ENCODE results near the gene RRM2. TPM values are rescaled to one million over a fixed set of nuclear protein-coding genes. Genes with fewer than 3 reads are reported as not detected.

RRM2 gene
- polyA plus RNA-seq, 2 of the 4 experiments (the other 2 are of a cell fraction): 84.4 to 111 TPM

DNA sequence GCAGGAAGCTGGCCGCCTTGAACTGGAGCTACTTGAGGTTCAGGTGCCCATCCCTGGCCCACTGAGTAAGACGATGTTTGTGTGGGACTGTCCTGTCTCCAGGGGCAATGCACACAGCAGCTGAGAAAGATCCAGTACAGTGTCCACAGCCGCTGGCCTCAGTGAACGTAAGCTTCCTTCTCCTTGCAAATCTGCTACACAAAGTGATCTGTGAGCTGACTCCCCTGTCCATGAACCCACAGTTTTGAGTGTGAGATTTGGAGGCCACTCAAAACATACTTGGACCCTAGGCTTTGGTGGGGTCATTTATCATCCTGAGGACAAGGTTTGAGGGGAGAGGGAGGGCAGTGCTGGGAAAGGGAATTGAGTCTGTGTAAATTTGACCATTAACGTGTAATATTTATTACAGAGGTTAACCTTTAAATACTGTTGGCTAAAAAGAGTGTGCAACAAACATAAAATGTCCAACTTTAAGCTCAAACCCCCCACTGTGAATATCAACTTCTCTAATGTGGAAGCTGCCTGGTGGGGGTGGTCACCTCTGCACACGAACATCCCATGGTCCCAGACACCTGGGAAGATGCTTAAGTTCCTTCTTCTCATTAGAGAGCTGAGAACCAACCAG is 37.4 kb upstream of the RRM2 start:
- no peak for DNase-seq (ENCODE audit: low read depth in 1 of 2, low spot score in 1 of 2)
- no peak for FAIRE-seq
- ATAC-seq: no peak
- Histone ChIP-seq H3K4me2 (no peak overlapping the region), H3K4me1 (peaks cover 12% of the 10 kb centered on the region; the same call in 1 of the 3 replicates), H3K4me3 (no peak overlapping the region), H3K27ac (no peak overlapping the region), H3K9me3 (no peaks in the 10 kb centered on the region)
- TF ChIP-seq SMC3 (IDR thresholded peaks at IDR 0.05) (no peak), NPAS2 (CRISPR knock-in tag; IDR thresholded peaks at IDR 0.05; ENCODE audit: borderline replicate concordance) (no peak), HEYL (CRISPR knock-in tag; IDR thresholded peaks at IDR 0.05) (no peak), MYC (IDR thresholded peaks at IDR 0.05; ENCODE audit: borderline replicate concordance, low read length) (no peak), NFE2L2 (conservative IDR thresholded peaks at IDR 0.05; ENCODE audit: low read length) (no peak), TP53 (CRISPR knock-in tag; IDR thresholded peaks at IDR 0.05) (no peak), ATOH8 (CRISPR knock-in tag; IDR thresholded peaks at IDR 0.05; ENCODE audit: low read depth) (no peak), BHLHE40 (IDR thresholded peaks at IDR 0.05; ENCODE audit: low read depth, low read length) (no peak), FOXS1 (CRISPR knock-in tag; IDR thresholded peaks at IDR 0.05) (no peak), NR3C1 (IDR thresholded peaks at IDR 0.05) (no peak), SREBF2 (IDR thresholded peaks at IDR 0.05) (no peak), CHD4 (IDR thresholded peaks at IDR 0.05; ENCODE audit: borderline replicate concordance) (no peak), HMGXB4 (CRISPR knock-in tag; IDR thresholded peaks at IDR 0.05; ENCODE audit: borderline replicate concordance) (no peak), RCOR1 (IDR thresholded peaks at IDR 0.05; ENCODE audit: low read depth, low read length) (no peak)
- TF ChIP-seq, protein P1, sequence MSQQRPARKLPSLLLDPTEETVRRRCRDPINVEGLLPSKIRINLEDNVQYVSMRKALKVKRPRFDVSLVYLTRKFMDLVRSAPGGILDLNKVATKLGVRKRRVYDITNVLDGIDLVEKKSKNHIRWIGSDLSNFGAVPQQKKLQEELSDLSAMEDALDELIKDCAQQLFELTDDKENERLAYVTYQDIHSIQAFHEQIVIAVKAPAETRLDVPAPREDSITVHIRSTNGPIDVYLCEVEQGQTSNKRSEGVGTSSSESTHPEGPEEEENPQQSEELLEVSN (IDR thresholded peaks at IDR 0.05; ENCODE audit: borderline replicate concordance, low read depth): no peak
- 40% methylated on average over 6 of the region's 6 CpGs for WGBS (ENCODE audit: missing lambda C conversion rate)
- CTCF ChIA-PET: interaction anchor here (0.7 to 27.5 kb wide), 8 partner anchors 6 to 552 kb away, joined by 3 to 612 read pairs (median 4); partner anchors contain the start of gene CYS1
- POLR2A ChIA-PET: no interaction called here

GRCh38 chr2:10085668-10086059 is 36.9 kb upstream of the RRM2 start:
- no peak overlapping the region for H3K4me3 ChIP-seq
- 76% methylated on average over 11 of the region's 11 CpGs for WGBS (ENCODE audit: missing lambda C conversion rate)

DNA sequence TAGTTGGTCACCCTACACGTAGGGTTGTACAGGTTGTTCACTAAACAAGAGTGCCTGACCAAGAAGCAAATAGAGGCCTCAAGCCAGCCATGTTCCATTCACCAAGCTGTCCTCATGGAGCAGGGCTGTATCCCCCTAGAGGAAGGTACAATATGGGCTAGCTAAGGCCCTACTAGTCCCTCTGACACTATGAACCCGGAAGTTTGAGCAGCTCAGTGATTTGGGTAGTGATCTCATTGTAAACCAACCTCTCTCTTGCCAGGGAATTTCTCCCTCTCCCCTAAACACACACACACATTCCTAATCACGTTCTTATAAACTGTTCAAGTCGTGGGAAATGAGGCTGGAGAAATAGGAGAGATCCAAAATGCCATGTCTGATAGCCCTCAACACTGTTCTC is 35.6 kb upstream of the RRM2 start:
- H3K4me3 ChIP-seq: no peak overlapping the region
- H3K9me3 ChIP-seq: no peaks in the 10 kb centered on the region
- FAIRE-seq (no peak), ATAC-seq (peak; percentile 36 to 64; a peak in 4 of 6 replicates), DNase-seq (ENCODE audit: low read depth in 1 of 2, low spot score in 1 of 2) (peak in 1 of 2 experiments; percentile 33)
- H3K4me1 ChIP-seq: peaks cover 9% of the 10 kb centered on the region; the same call in 1 of the 3 replicates
- ChIA-PET POLR2A (interaction anchor here (0.6 kb wide), 1 partner anchor 612 kb away, joined by 6 read pairs; no protein-coding TSS in a partner anchor), CTCF (interaction anchor here (0.6 to 27.5 kb wide), 4 partner anchors 4 to 422 kb away, joined by 3 to 612 read pairs (median 308); partner anchors contain the start of gene CYS1)
- TF ChIP-seq HOXB13 (CRISPR knock-in tag; IDR thresholded peaks at IDR 0.05; ENCODE audit: low read depth) (no peak), CTCF (IDR thresholded peaks at IDR 0.05) (no peak), MYC (IDR thresholded peaks at IDR 0.05; ENCODE audit: borderline replicate concordance, low read length) (no peak), RNF2 (IDR thresholded peaks at IDR 0.05; ENCODE audit: borderline replicate concordance, low read depth) (no peak), RCOR1 (IDR thresholded peaks at IDR 0.05; ENCODE audit: low read depth, low read length) (no peak), TFCP2L1 (CRISPR knock-in tag; IDR thresholded peaks at IDR 0.05) (no peak), JUNB (IDR thresholded peaks at IDR 0.05) (no peak), HOXB5 (CRISPR knock-in tag; IDR thresholded peaks at IDR 0.05) (no peak), SREBF2 (IDR thresholded peaks at IDR 0.05) (no peak), PBX3 (IDR thresholded peaks at IDR 0.05) (no peak)
- WGBS (ENCODE audit: missing lambda C conversion rate): 31% methylated on average over 4 of the region's 4 CpGs
- no peak overlapping the region for H3K27ac ChIP-seq
- H3K4me2 ChIP-seq: no peak overlapping the region

More at GRCh38 chr2:10085668-10086059, 36.9 kb upstream of the RRM2 start:
- no peak for TF ChIP-seq NPAS2 (CRISPR knock-in tag; IDR thresholded peaks at IDR 0.05; ENCODE audit: borderline replicate concordance)
- TF ChIP-seq ZNF302 (CRISPR knock-in tag; IDR thresholded peaks at IDR 0.05): no peak
- TF ChIP-seq ZC3H11A (IDR thresholded peaks at IDR 0.05): no peak
- TF ChIP-seq CEBPB (IDR thresholded peaks at IDR 0.05): no peak
- no peak for TF ChIP-seq NR3C1 (IDR thresholded peaks at IDR 0.05)
- no peak for TF ChIP-seq HEYL (CRISPR knock-in tag; IDR thresholded peaks at IDR 0.05)
- TF ChIP-seq KDM1A (IDR thresholded peaks at IDR 0.05; ENCODE audit: low read depth): no peak
- no peak for TF ChIP-seq POLR2AphosphoS2 (conservative IDR thresholded peaks at IDR 0.05; ENCODE audit: low read length)
- TF ChIP-seq CHD2 (IDR thresholded peaks at IDR 0.05; ENCODE audit: low read length, partially characterized antibody): no peak
- no peak for TF ChIP-seq MYC (IDR thresholded peaks at IDR 0.05; ENCODE audit: borderline replicate concordance, low read length)
- peaks cover 9% of the 10 kb centered on the region; the same call in 1 of the 3 replicates for H3K4me1 ChIP-seq
- DNase-seq (ENCODE audit: low read depth in 1 of 2, low spot score in 1 of 2): no peak
- no peak for FAIRE-seq
- H3K27ac ChIP-seq: no peak overlapping the region
- ATAC-seq: no peak
- no peaks in the 10 kb centered on the region for H3K9me3 ChIP-seq
- POLR2A ChIA-PET: no interaction called here
- H3K4me2 ChIP-seq: no peak overlapping the region
- CTCF ChIA-PET: interaction anchor here (0.7 to 27.5 kb wide), 7 partner anchors 5 to 551 kb away, joined by 3 to 612 read pairs (median 4); partner anchors contain the start of gene CYS1

All from A549 (cell line).